ENCODE data around the gene PPP4R1.

PPP4R1 gene

GRCh38 chr18:9508446-9509025, 105.8 kb downstream of the PPP4R1 start:
- DNase-seq (ENCODE audit: low read depth in 2 of 2) = no peak

GRCh38 chr18:9507565-9508088, 106.7 kb downstream of the PPP4R1 start:
- DNase-seq (ENCODE audit: low read depth in 2 of 2) = no peak

DNA sequence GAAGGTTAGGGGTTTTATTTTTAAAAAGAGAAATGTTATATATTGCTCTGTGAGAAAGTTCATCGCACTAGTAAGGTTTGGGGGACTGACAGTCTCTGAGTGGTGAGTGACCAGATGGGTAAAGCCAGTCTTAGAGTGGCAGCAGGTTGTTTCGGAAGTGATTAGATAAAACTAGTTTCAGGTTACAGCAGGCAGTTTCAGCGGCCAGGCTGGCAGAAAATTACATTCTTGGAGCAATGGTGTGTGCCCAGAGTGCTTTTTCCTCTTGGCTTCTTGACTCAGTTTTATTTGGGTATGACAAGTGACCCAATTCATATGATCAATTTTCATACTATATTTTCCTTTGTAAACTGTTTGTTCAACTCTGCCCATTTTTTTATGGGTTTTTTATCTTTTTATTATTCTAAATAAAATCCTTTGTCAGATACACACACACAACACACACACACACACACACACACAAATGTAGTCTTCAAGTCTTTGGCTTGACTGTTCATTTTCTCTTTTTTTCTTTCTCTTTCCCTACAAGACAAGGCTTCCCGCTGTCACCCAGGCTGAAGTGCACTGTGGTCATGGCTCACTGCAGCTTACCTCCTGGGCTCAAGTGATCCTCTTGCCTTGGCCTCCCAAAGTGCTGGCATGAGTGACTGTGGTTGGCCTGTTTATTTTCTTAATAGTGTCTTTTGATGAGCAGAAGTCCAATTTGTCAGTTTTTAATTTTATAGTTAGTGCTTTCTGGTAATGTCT, 108.1 kb downstream of the PPP4R1 start:
- no peak for DNase-seq (ENCODE audit: low read depth in 2 of 2)

Data from activated CD8-positive, alpha-beta memory T cell treated with anti-CD3 and anti-CD28 coated beads for 4 hours (primary cell).